Natural killer cell treated with Interleukin-12 subunit alpha and Interleukin-12 subunit beta and Interleukin-15 and Interleukin-18, amount 100 ng/mL, for 72 hours (primary cell): Measurements from ENCODE around the gene HDDC3. TPM values are rescaled to one million over a fixed set of nuclear protein-coding genes. Genes with fewer than 3 reads are reported as not detected.

Experiments used
- ATAC-seq, 2 donors: fragments of 150-1000 bp; cut with Tn5 transposase in 1 of 2; sonication (Bioruptor Pico), chemical (Tn5 transposase) in 1 of 2; 2 replicates each; pipeline ENCODE4 v1.10.0; 2021
- DNase-seq: peaks from one replicate; pipeline ENCODE4 v3.0.0; 2022; ENCODE audit warnings: low spot score
- H3K27ac Mint-ChIP-seq, 2 donors: 1 replicate in 1 of 2; 2 replicates in 1 of 2; pipeline ENCODE4 v1.8.0; 2022; ENCODE audit warnings: mixed read lengths in 2 of 2, mild to moderate bottlenecking in 1 of 2, moderate library complexity in 1 of 2
- H3K27me3 Mint-ChIP-seq, 2 donors: 1 replicate in 1 of 2; 2 replicates in 1 of 2; pipeline ENCODE4 v1.8.0; 2022; ENCODE audit warnings: mixed read lengths in 2 of 2
- H3K36me3 Mint-ChIP-seq: one replicate; pipeline ENCODE4 v1.8.0; 2022; ENCODE audit warnings: mixed read lengths
- H3K4me1 Mint-ChIP-seq, 2 donors: 1 replicate in 1 of 2; 2 replicates in 1 of 2; pipeline ENCODE4 v1.8.0; 2022; ENCODE audit warnings: low read depth in 2 of 2, mixed read lengths in 2 of 2, mild to moderate bottlenecking in 1 of 2
- H3K4me3 Mint-ChIP-seq: one replicate; pipeline ENCODE4 v1.8.0; 2022; ENCODE audit warnings: mixed read lengths
- H3K9me3 Mint-ChIP-seq: 2 replicates; pipeline ENCODE4 v1.8.0; 2022; ENCODE audit warnings: mixed read lengths
- total RNA-seq, 2 donors: library from RNA; stranded (reverse); gene quantifications; one replicate each; pipeline ENCODE4 v1.2.3, GENCODE V29; 2022

HDDC3 gene
- total RNA-seq, 2 donors from 2014 or later, result 23.4 to 30.5 TPM

- H3K4me3 Mint-ChIP-seq, result no peak overlapping the region
These were observed 15.4 kb upstream of the HDDC3 start for GRCh38 chr15:90947577-90948357.

GRCh38 chr15:90946941-90947576, 14.7 kb upstream of the HDDC3 start:
- no peaks in the 10 kb centered on the region for H3K27me3 Mint-ChIP-seq
- H3K4me1 Mint-ChIP-seq, result no peaks in the 10 kb centered on the region
- ATAC-seq (no peak), DNase-seq (no peak)
- no peaks in the 10 kb centered on the region for H3K36me3 Mint-ChIP-seq
- no peak overlapping the region for H3K4me3 Mint-ChIP-seq
- no peak overlapping the region for H3K27ac Mint-ChIP-seq
- no peaks in the 10 kb centered on the region for H3K9me3 Mint-ChIP-seq

More at GRCh38 chr15:90947577-90948357, 15.4 kb upstream of the HDDC3 start:
- Mint-ChIP-seq H3K36me3 (no peaks in the 10 kb centered on the region), H3K27ac (no peak overlapping the region), H3K4me1 (no peaks in the 10 kb centered on the region), H3K27me3 (no peaks in the 10 kb centered on the region), H3K9me3 (no peaks in the 10 kb centered on the region)
- DNase-seq (no peak), ATAC-seq (no peak)

GRCh38 chr15:90946538-90946937, 14.2 kb upstream of the HDDC3 start:
- no peak for ATAC-seq
- no peaks in the 10 kb centered on the region for H3K27me3 Mint-ChIP-seq
- DNase-seq, result no peak
- H3K36me3 Mint-ChIP-seq, result no peaks in the 10 kb centered on the region
- H3K4me1 Mint-ChIP-seq, result no peaks in the 10 kb centered on the region
- no peaks in the 10 kb centered on the region for H3K9me3 Mint-ChIP-seq
- H3K4me3 Mint-ChIP-seq, result no peak overlapping the region
- no peak overlapping the region for H3K27ac Mint-ChIP-seq

- no peaks in the 10 kb centered on the region for H3K27me3 Mint-ChIP-seq
- no peak for DNase-seq
- peaks cover 6% of the 10 kb centered on the region for H3K36me3 Mint-ChIP-seq
- no peak overlapping the region for H3K4me3 Mint-ChIP-seq
- no peak for ATAC-seq
- no peak overlapping the region for H3K27ac Mint-ChIP-seq
- no peaks in the 10 kb centered on the region for H3K9me3 Mint-ChIP-seq
- H3K4me1 Mint-ChIP-seq, result no peaks in the 10 kb centered on the region
These were observed 12.7 kb upstream of the HDDC3 start for GRCh38 chr15:90945091-90945490.

- H3K27me3 Mint-ChIP-seq, result no peaks in the 10 kb centered on the region
- H3K27ac Mint-ChIP-seq, result no peak overlapping the region
- ATAC-seq (no peak), DNase-seq (no peak)
- H3K9me3 Mint-ChIP-seq, result no peaks in the 10 kb centered on the region
- peaks cover 6% of the 10 kb centered on the region for H3K36me3 Mint-ChIP-seq
- H3K4me1 Mint-ChIP-seq, result no peaks in the 10 kb centered on the region
- H3K4me3 Mint-ChIP-seq, result no peak overlapping the region
These were observed 10.2 kb upstream of the HDDC3 start for GRCh38 chr15:90942354-90943120.

- H3K4me1 Mint-ChIP-seq, result peaks cover 10 to 11% of the 10 kb centered on the region in 2 donors
- no peaks in the 10 kb centered on the region for H3K27me3 Mint-ChIP-seq
- H3K9me3 Mint-ChIP-seq, result no peaks in the 10 kb centered on the region
- no peak overlapping the region for H3K27ac Mint-ChIP-seq
- no peak overlapping the region for H3K4me3 Mint-ChIP-seq
- no peak for DNase-seq
- ATAC-seq, result no peak
- H3K36me3 Mint-ChIP-seq, result peaks cover 6% of the 10 kb centered on the region
These were observed 8.7 kb upstream of the HDDC3 start for GRCh38 chr15:90941038-90941437.

- Mint-ChIP-seq H3K27ac (no peak overlapping the region), H3K9me3 (no peaks in the 10 kb centered on the region), H3K4me3 (no peak overlapping the region), H3K27me3 (no peaks in the 10 kb centered on the region), H3K4me1 (peaks cover 12 to 16% of the 10 kb centered on the region in 2 donors), H3K36me3 (peaks cover 6% of the 10 kb centered on the region)
- no peak for DNase-seq
- no peak for ATAC-seq
These were observed 7.4 kb upstream of the HDDC3 start for GRCh38 chr15:90939756-90940155.

GRCh38 chr15:90938261-90938660, 5.9 kb upstream of the HDDC3 start:
- Mint-ChIP-seq H3K4me1 (peaks cover 25 to 30% of the 10 kb centered on the region in 2 donors), H3K9me3 (no peaks in the 10 kb centered on the region), H3K36me3 (peaks cover 6% of the 10 kb centered on the region), H3K27me3 (no peaks in the 10 kb centered on the region), H3K4me3 (no peak overlapping the region), H3K27ac (no peak overlapping the region)
- ATAC-seq (no peak), DNase-seq (no peak)

GRCh38 chr15:90936823-90937222, 4.5 kb upstream of the HDDC3 start:
- Mint-ChIP-seq H3K27ac (peak overlapping the region; percentile 90 to 99), H3K27me3 (no peaks in the 10 kb centered on the region), H3K36me3 (peaks cover 6% of the 10 kb centered on the region), H3K9me3 (no peaks in the 10 kb centered on the region), H3K4me3 (peak overlapping the region; percentile 84), H3K4me1 (peaks cover 31 to 41% of the 10 kb centered on the region in 2 donors)
- ATAC-seq (no peak), DNase-seq (no peak)

- Mint-ChIP-seq H3K27me3 (no peaks in the 10 kb centered on the region), H3K27ac (peak within 1 kb of the TSS; percentile 90 to 99), H3K9me3 (no peaks in the 10 kb centered on the region), H3K4me1 (peaks cover 43 to 55% of the 10 kb centered on the region in 2 donors), H3K36me3 (no peaks in the 10 kb centered on the region), H3K4me3 (peak within 1 kb of the TSS; percentile 84)
- ATAC-seq (peak; percentile 87 to 92), DNase-seq (peak; percentile 95)
These were observed 2.8 kb upstream of the HDDC3 start, which contains the start of gene UNC45A for GRCh38 chr15:90934949-90935751. Gene UNC45A (plus strand): TSS chr15:90935285. CDS start chr15:90935325, 40 bp downstream.

GRCh38 chr15:90934256-90934948, 2.1 kb upstream of the HDDC3 start:
- H3K27me3 Mint-ChIP-seq, result no peaks in the 10 kb centered on the region
- peak overlapping the region; percentile 84 for H3K4me3 Mint-ChIP-seq
- H3K9me3 Mint-ChIP-seq, result no peaks in the 10 kb centered on the region
- peak overlapping the region; percentile 90 to 99 for H3K27ac Mint-ChIP-seq
- peaks cover 43 to 55% of the 10 kb centered on the region in 2 donors for H3K4me1 Mint-ChIP-seq
- ATAC-seq (peak; percentile 45 to 61), DNase-seq (peak; percentile 92)
- no peaks in the 10 kb centered on the region for H3K36me3 Mint-ChIP-seq

- peaks cover 46 to 60% of the 10 kb centered on the region in 2 donors for H3K4me1 Mint-ChIP-seq
These were observed 952 bp upstream of the HDDC3 start for GRCh38 chr15:90933301-90933700.

GRCh38 chr15:90932660-90932991, 277 bp upstream of the HDDC3 start:
- Mint-ChIP-seq H3K4me3 (peak overlapping the region; percentile 96), H3K36me3 (no peaks in the 10 kb centered on the region), H3K27me3 (no peaks in the 10 kb centered on the region), H3K27ac (peak overlapping the region; percentile 90 to 99), H3K9me3 (no peaks in the 10 kb centered on the region), H3K4me1 (peaks cover 47 to 62% of the 10 kb centered on the region in 2 donors)
- no peak for DNase-seq
- ATAC-seq, result no peak

More at GRCh38 chr15:90933301-90933700, 952 bp upstream of the HDDC3 start:
- Mint-ChIP-seq H3K27me3 (no peaks in the 10 kb centered on the region), H3K4me3 (peak overlapping the region; percentile 25), H3K27ac (peak overlapping the region; percentile 90 to 99), H3K36me3 (no peaks in the 10 kb centered on the region), H3K9me3 (no peaks in the 10 kb centered on the region)
- DNase-seq, result no peak
- no peak for ATAC-seq
